GM12878 (cell line): ENCODE measurements around the gene NFIX.

Source experiments
- EGR1 ChIP-seq, 2 experiments: IDR thresholded peaks; 1 replicate in 1 of 2; 2 replicates in 1 of 2; pipeline ENCODE4 v1.6.1; 2011 to 2012; ENCODE audit warnings: low read depth in 2 of 2, low read length in 2 of 2, borderline replicate concordance in 1 of 2, mild to moderate bottlenecking in 1 of 2, moderate library complexity in 1 of 2
- EP300 ChIP-seq, 2 experiments: fragments of 150-350 bp in 1 of 2; IDR thresholded peaks; 2 replicates each; pipeline ENCODE4 v1.6.1; 2011 to 2012; ENCODE audit warnings: low read depth in 2 of 2, low read length in 2 of 2, borderline replicate concordance in 1 of 2, improper control_type of control experiment in 1 of 2, inconsistent platforms in 1 of 2; ENCODE audit not compliant: control insufficient read depth in 1 of 2
- ESRRA ChIP-seq: IDR thresholded peaks from 2 replicates; pipeline ENCODE4 v1.6.1; 2012; ENCODE audit warnings: mild to moderate bottlenecking, low read length, improper control_type of control experiment
- EZH2 ChIP-seq: IDR thresholded peaks from 2 replicates; pipeline ENCODE4 v1.6.1; 2012; ENCODE audit warnings: low read depth, mild to moderate bottlenecking, control low read depth, inconsistent platforms, low read length, borderline replicate concordance; ENCODE audit not compliant: control insufficient read depth
- IKZF1 ChIP-seq: fragments of 450-650 bp; conservative IDR thresholded peaks from 2 replicates; pipeline ENCODE4 v1.6.1; 2017; ENCODE audit warnings: antibody characterized with exemption, mild to moderate bottlenecking
- JUND ChIP-seq: IDR thresholded peaks from 2 replicates; pipeline ENCODE4 v1.6.1; 2012; ENCODE audit warnings: low read depth, mild to moderate bottlenecking, low read length, improper control_type of control experiment, moderate library complexity
- RFX5 ChIP-seq: IDR thresholded peaks from 2 replicates; pipeline ENCODE4 v1.6.1; 2011; ENCODE audit warnings: low read depth, low read length, improper control_type of control experiment
- SPI1 ChIP-seq: IDR thresholded peaks from 2 replicates; pipeline ENCODE4 v1.6.1; 2011; ENCODE audit warnings: low read depth, mild to moderate bottlenecking, low read length, moderate library complexity, borderline replicate concordance; ENCODE audit not compliant: insufficient read depth
- TAF1 ChIP-seq: IDR thresholded peaks from 2 replicates; pipeline ENCODE4 v1.6.1; 2011; ENCODE audit warnings: mild to moderate bottlenecking, low read depth, low read length, borderline replicate concordance
- ZNF274 ChIP-seq: IDR thresholded peaks from one replicate; pipeline ENCODE4 v1.8.0; 2011; ENCODE audit not compliant: insufficient read length, insufficient read depth
- TF ChIP-seq, protein P1 (sequence below): fragments of 450-650 bp; IDR thresholded peaks from 2 replicates; pipeline ENCODE4 v1.6.1; 2017; ENCODE audit warnings: mild to moderate bottlenecking
- TF ChIP-seq, protein P2 (sequence below): fragments of 150-350 bp; IDR thresholded peaks from 2 replicates; pipeline ENCODE4 v1.6.1; 2016; ENCODE audit warnings: low read depth, low read length
- TF ChIP-seq, protein P3 (sequence below), 3 experiments: IDR thresholded peaks in 2 of 3; conservative IDR thresholded peaks in 1 of 3; 2 replicates each; pipeline ENCODE4 v1.5.1; 2011; ENCODE audit warnings: low read depth in 3 of 3, low read length in 3 of 3, mild to moderate bottlenecking in 3 of 3, control low read depth in 2 of 3, moderate library complexity in 2 of 3, inconsistent platforms in 1 of 3, mixed read lengths in 1 of 3; ENCODE audit not compliant: control insufficient read depth in 2 of 3, insufficient read depth in 1 of 3; ENCODE audit errors: extremely low read depth in 1 of 3
- TF ChIP-seq, protein P4 (sequence below): fragments of 450-650 bp; IDR thresholded peaks from 2 replicates; pipeline ENCODE4 v1.6.1; 2017; ENCODE audit warnings: mild to moderate bottlenecking, low read depth, inconsistent platforms; ENCODE audit not compliant: poor library complexity, severe bottlenecking

DNA sequence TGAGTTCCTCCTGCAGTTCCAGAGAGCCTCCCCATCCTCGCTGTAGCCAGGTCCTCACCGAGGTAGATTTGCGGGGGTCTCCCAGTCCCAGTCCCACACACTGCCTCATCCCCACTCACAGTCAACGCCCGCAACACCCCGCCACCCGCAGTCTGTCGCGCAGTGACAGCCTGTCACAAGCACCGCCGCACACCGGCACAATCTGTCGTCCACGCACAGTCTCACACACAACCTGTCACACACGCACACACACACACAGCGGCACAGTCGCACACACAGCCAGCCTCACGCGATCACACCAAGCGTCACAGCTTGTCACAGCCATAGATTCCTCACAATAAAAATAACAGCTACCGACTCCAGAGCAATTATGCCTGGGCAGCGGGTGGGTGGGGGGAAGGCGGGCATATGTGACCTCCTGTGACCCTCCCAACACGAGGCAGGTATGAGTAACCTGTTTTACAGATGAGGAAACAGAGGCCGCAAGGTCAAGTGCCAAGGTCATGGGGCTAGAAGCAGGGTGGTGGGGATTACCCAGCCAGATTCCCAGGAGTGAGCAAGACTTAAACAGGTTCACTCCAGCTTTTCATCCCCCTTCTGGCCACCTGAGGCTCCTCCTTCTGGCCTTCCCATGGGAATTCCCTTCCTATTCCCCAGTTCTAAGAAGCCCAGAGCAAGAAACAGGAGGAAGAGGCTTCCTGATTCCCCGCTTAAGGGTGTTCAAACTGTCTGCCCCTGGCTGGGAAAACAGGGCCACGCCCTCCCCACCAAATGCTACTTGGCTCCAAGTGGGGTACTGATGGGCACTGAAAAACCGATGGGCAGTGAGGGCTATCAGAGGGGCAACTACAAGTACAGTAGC is 13.9 kb downstream of the NFIX start:
- TF ChIP-seq ESRRA (no peak), EGR1 (IDR thresholded peaks at IDR 0.05; ENCODE audit: borderline replicate concordance in 1 of 2, low read depth in 2 of 2, low read length in 2 of 2) (no peak), ZNF274 (no peak), RFX5 (no peak), EP300 (IDR thresholded peaks at IDR 0.05; ENCODE audit: borderline replicate concordance in 1 of 2, control insufficient read depth in 1 of 2, low read depth in 2 of 2, low read length in 2 of 2) (no peak), EZH2 (no peak), JUND (no peak), TAF1 (no peak), IKZF1 (no peak), SPI1 (no peak)
- TF ChIP-seq, protein P1, sequence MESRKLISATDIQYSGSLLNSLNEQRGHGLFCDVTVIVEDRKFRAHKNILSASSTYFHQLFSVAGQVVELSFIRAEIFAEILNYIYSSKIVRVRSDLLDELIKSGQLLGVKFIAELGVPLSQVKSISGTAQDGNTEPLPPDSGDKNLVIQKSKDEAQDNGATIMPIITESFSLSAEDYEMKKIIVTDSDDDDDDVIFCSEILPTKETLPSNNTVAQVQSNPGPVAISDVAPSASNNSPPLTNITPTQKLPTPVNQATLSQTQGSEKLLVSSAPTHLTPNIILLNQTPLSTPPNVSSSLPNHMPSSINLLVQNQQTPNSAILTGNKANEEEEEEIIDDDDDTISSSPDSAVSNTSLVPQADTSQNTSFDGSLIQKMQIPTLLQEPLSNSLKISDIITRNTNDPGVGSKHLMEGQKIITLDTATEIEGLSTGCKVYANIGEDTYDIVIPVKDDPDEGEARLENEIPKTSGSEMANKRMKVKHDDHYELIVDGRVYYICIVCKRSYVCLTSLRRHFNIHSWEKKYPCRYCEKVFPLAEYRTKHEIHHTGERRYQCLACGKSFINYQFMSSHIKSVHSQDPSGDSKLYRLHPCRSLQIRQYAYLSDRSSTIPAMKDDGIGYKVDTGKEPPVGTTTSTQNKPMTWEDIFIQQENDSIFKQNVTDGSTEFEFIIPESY: no peak
- TF ChIP-seq, protein P2, sequence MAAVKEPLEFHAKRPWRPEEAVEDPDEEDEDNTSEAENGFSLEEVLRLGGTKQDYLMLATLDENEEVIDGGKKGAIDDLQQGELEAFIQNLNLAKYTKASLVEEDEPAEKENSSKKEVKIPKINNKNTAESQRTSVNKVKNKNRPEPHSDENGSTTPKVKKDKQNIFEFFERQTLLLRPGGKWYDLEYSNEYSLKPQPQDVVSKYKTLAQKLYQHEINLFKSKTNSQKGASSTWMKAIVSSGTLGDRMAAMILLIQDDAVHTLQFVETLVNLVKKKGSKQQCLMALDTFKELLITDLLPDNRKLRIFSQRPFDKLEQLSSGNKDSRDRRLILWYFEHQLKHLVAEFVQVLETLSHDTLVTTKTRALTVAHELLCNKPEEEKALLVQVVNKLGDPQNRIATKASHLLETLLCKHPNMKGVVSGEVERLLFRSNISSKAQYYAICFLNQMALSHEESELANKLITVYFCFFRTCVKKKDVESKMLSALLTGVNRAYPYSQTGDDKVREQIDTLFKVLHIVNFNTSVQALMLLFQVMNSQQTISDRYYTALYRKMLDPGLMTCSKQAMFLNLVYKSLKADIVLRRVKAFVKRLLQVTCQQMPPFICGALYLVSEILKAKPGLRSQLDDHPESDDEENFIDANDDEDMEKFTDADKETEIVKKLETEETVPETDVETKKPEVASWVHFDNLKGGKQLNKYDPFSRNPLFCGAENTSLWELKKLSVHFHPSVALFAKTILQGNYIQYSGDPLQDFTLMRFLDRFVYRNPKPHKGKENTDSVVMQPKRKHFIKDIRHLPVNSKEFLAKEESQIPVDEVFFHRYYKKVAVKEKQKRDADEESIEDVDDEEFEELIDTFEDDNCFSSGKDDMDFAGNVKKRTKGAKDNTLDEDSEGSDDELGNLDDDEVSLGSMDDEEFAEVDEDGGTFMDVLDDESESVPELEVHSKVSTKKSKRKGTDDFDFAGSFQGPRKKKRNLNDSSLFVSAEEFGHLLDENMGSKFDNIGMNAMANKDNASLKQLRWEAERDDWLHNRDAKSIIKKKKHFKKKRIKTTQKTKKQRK: no peak
- TF ChIP-seq, protein P3, sequence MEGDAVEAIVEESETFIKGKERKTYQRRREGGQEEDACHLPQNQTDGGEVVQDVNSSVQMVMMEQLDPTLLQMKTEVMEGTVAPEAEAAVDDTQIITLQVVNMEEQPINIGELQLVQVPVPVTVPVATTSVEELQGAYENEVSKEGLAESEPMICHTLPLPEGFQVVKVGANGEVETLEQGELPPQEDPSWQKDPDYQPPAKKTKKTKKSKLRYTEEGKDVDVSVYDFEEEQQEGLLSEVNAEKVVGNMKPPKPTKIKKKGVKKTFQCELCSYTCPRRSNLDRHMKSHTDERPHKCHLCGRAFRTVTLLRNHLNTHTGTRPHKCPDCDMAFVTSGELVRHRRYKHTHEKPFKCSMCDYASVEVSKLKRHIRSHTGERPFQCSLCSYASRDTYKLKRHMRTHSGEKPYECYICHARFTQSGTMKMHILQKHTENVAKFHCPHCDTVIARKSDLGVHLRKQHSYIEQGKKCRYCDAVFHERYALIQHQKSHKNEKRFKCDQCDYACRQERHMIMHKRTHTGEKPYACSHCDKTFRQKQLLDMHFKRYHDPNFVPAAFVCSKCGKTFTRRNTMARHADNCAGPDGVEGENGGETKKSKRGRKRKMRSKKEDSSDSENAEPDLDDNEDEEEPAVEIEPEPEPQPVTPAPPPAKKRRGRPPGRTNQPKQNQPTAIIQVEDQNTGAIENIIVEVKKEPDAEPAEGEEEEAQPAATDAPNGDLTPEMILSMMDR (IDR thresholded peaks at IDR 0.05 in 2 of 3, conservative IDR thresholded peaks at IDR 0.05 in 1 of 3; ENCODE audit: control insufficient read depth in 2 of 3, extremely low read depth in 1 of 3, insufficient read depth in 1 of 3, low read depth in 3 of 3, low read length in 3 of 3): no peak
- TF ChIP-seq, protein P4, sequence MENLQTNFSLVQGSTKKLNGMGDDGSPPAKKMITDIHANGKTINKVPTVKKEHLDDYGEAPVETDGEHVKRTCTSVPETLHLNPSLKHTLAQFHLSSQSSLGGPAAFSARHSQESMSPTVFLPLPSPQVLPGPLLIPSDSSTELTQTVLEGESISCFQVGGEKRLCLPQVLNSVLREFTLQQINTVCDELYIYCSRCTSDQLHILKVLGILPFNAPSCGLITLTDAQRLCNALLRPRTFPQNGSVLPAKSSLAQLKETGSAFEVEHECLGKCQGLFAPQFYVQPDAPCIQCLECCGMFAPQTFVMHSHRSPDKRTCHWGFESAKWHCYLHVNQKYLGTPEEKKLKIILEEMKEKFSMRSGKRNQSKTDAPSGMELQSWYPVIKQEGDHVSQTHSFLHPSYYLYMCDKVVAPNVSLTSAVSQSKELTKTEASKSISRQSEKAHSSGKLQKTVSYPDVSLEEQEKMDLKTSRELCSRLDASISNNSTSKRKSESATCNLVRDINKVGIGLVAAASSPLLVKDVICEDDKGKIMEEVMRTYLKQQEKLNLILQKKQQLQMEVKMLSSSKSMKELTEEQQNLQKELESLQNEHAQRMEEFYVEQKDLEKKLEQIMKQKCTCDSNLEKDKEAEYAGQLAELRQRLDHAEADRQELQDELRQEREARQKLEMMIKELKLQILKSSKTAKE: no peak
